Measurements from ENCODE around the gene STARD10. TPM values are rescaled to one million over a fixed set of nuclear protein-coding genes. Genes with fewer than 3 reads are reported as not detected.
"Not testable (repeated sequence)": the region's sequence is repeated elsewhere in the genome, so short reads cannot be mapped to it uniquely, and the experiment has no call there.

Gene STARD10
- total and polyA plus RNA-seq, 4 donors = 70.5 to 328 (median 232) TPM

DNA sequence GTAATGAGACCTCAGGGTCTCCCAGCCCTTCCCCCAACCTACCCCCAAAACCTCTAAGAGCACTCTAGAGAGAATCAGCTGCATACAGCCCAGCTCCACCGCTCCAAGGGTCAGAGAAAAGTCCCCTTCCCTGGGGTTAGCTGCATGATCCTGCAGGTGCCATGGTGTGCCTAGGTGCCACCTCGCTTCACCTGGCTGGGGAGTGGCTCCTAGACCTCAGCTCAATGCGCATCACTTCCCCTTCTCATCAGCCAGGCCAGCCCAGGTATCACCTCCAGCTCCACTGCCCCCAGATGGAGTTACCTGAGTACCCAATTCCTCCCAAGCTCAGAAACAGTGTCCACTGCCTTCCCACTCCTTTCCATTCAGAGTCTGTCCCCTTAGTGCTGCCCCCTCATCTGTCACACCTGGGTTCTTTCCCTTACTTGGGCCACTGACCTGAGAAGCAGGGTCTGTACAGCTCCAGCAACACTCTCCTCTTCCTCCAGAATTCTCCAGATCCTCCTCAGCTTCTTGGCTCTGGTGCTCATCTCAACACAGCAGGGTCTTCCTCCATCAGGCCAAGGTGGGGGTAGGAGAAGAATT lies 1.3 kb downstream of the STARD10 start:
- peak overlapping the region in 1 of 2 donors; percentile 97 for H3K27ac ChIP-seq (ENCODE audit: low read depth in 1 of 2, low read length in 2 of 2)
- 98% methylated on average over 3 of the region's 3 CpGs for WGBS
- TF ChIP-seq, protein P1, sequence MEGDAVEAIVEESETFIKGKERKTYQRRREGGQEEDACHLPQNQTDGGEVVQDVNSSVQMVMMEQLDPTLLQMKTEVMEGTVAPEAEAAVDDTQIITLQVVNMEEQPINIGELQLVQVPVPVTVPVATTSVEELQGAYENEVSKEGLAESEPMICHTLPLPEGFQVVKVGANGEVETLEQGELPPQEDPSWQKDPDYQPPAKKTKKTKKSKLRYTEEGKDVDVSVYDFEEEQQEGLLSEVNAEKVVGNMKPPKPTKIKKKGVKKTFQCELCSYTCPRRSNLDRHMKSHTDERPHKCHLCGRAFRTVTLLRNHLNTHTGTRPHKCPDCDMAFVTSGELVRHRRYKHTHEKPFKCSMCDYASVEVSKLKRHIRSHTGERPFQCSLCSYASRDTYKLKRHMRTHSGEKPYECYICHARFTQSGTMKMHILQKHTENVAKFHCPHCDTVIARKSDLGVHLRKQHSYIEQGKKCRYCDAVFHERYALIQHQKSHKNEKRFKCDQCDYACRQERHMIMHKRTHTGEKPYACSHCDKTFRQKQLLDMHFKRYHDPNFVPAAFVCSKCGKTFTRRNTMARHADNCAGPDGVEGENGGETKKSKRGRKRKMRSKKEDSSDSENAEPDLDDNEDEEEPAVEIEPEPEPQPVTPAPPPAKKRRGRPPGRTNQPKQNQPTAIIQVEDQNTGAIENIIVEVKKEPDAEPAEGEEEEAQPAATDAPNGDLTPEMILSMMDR (IDR thresholded peaks at IDR 0.05; ENCODE audit: low read depth, low read length, missing input control) = no peak
- TF ChIP-seq, protein P2, sequence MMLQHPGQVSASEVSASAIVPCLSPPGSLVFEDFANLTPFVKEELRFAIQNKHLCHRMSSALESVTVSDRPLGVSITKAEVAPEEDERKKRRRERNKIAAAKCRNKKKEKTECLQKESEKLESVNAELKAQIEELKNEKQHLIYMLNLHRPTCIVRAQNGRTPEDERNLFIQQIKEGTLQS (IDR thresholded peaks at IDR 0.05) = no peak
- TF ChIP-seq HNF4G (IDR thresholded peaks at IDR 0.05) = no peak
- TF ChIP-seq, protein P3, sequence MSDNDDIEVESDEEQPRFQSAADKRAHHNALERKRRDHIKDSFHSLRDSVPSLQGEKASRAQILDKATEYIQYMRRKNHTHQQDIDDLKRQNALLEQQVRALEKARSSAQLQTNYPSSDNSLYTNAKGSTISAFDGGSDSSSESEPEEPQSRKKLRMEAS (IDR thresholded peaks at IDR 0.05) = no peak
- no peaks in the 10 kb centered on the region for H3K36me3 ChIP-seq (ENCODE audit: control insufficient read depth in 4 of 4, insufficient read depth in 3 of 4, low read depth in 1 of 4, low read length in 3 of 4)
- H3K4me1 ChIP-seq (ENCODE audit: control insufficient read depth in 4 of 4, insufficient read depth in 4 of 4, low read length in 3 of 4) = peaks cover 13 to 48% (median 39%) of the 10 kb centered on the region in 4 donors
- H3K4me3 ChIP-seq (ENCODE audit: low read depth in 1 of 3, low read length in 3 of 3) = no peak overlapping the region
- H3K27me3 ChIP-seq (ENCODE audit: control insufficient read depth in 4 of 4, insufficient read depth in 4 of 4, low read length in 3 of 4) = no peaks in the 10 kb centered on the region
- peak overlapping the region in 1 of 2 donors; percentile 64 for H3K9ac ChIP-seq (ENCODE audit: low read depth in 1 of 2, low read length in 2 of 2)
- H3K9me3 ChIP-seq (ENCODE audit: control insufficient read depth in 4 of 4, low read length in 3 of 4) = no peaks in the 10 kb centered on the region
- DNase-seq (ENCODE audit: low spot score) = no peak

DNA sequence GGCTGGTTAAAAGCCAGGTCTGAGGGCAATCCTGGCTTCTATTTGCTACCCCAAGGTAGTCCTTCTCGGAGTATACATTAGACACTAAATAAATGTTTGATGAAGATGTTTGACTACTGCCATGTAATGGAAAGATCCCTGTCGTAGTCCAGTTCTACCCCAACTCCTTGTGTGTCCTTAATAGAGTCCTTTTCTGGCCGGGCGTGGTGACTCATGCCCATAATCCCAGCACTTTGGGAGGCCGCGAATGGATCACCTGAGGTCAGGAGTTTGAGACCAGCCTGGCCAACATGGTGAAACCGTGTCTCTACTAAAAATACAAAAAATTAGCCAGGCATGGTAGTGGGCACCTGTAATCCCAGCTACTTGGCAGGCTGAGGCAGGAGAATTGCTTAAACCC lies 2.6 kb downstream of the STARD10 start:
- H3K9me3 ChIP-seq (ENCODE audit: control insufficient read depth in 4 of 4, low read length in 3 of 4); H3K36me3 ChIP-seq (ENCODE audit: control insufficient read depth in 4 of 4, insufficient read depth in 3 of 4, low read depth in 1 of 4, low read length in 3 of 4); H3K9ac ChIP-seq (ENCODE audit: low read depth in 1 of 2, low read length in 2 of 2); DNase-seq (ENCODE audit: low spot score); H3K4me3 ChIP-seq (ENCODE audit: low read depth in 1 of 3, low read length in 3 of 3); H3K27me3 ChIP-seq (ENCODE audit: control insufficient read depth in 4 of 4, insufficient read depth in 4 of 4, low read length in 3 of 4); H3K27ac ChIP-seq (ENCODE audit: low read depth in 1 of 2, low read length in 2 of 2): not testable (repeated sequence)
- H3K4me1 ChIP-seq (ENCODE audit: control insufficient read depth in 4 of 4, insufficient read depth in 4 of 4, low read length in 3 of 4) = peaks cover 16 to 61% (median 51%) of the 10 kb centered on the region in 4 donors
- 78% methylated on average over 7 of the region's 7 CpGs for WGBS

DNA sequence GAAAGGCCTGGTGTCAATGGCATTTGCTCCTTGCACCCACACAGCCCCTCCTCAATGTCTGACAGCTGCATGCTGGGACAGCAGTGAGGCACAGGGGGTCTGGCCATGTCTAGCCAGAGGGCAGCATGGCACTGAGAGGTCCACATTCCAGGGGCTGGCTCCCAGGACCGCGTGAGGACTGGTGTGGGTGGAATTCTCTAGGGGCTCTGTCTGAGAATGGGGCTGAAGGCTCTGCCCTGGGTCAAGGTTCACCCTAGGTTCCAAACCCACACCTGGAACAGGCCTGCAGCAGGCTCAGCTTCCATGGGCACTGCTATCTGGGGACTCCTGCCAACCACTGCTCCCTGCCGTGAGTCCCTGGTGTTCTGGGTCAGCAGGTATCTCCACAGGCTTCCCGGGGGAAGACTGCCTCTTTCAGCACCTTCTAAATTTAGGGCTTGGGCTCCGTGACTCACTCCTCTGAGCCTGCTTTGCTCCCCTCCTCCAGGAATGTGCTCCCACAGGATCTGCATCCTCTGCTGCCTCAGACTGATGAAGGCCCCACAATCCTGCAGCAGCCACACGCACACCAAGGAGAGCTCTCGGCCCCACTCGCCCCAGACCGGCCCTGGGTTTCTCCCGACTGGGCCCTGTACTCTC lies 4.2 kb downstream of the STARD10 start:
- TF ChIP-seq JUND (IDR thresholded peaks at IDR 0.05) (no peak), SP1 (IDR thresholded peaks at IDR 0.05) (peak; percentile 19), FOXA1 (IDR thresholded peaks at IDR 0.05) (no peak), RXRA (IDR thresholded peaks at IDR 0.05) (peak; percentile 46 to 79), RAD21 (IDR thresholded peaks at IDR 0.05) (peak in 1 of 2 donors; percentile 29), HNF4A (conservative IDR thresholded peaks at IDR 0.05) (peak; percentile 65 to 77)
- TF ChIP-seq, protein P2 (IDR thresholded peaks at IDR 0.05) = no peak
- H3K4me3 ChIP-seq (ENCODE audit: low read depth in 1 of 3, low read length in 3 of 3) = no peak overlapping the region
- 56% methylated on average over 10 of the region's 10 CpGs for WGBS
- no peaks in the 10 kb centered on the region for H3K9me3 ChIP-seq (ENCODE audit: control insufficient read depth in 4 of 4, low read length in 3 of 4)
- H3K36me3 ChIP-seq (ENCODE audit: control insufficient read depth in 4 of 4, insufficient read depth in 3 of 4, low read depth in 1 of 4, low read length in 3 of 4) = no peaks in the 10 kb centered on the region
- DNase-seq (ENCODE audit: low spot score) = no peak
- H3K9ac ChIP-seq (ENCODE audit: low read depth in 1 of 2, low read length in 2 of 2) = no peak overlapping the region
- H3K27me3 ChIP-seq (ENCODE audit: control insufficient read depth in 4 of 4, insufficient read depth in 4 of 4, low read length in 3 of 4) = no peaks in the 10 kb centered on the region
- H3K4me1 ChIP-seq (ENCODE audit: control insufficient read depth in 4 of 4, insufficient read depth in 4 of 4, low read length in 3 of 4) = peaks cover 16 to 59% (median 50%) of the 10 kb centered on the region in 4 donors
- peak overlapping the region; percentile 44 to 54 for H3K27ac ChIP-seq (ENCODE audit: low read depth in 1 of 2, low read length in 2 of 2)
